ENCODE data around the gene PIP5KL1.

GRCh38 chr9:127958728-127959127 is 28.2 kb upstream of the PIP5KL1 start:
- TF ChIP-seq CTCF (IDR thresholded peaks at IDR 0.05; ENCODE audit: low read depth, low read length, poor library complexity, severe bottlenecking) (no peak), EZH2phosphoT487 (IDR thresholded peaks at IDR 0.05; ENCODE audit: borderline replicate concordance, low read length) (no peak)
